ENCODE results near the gene FARP1.

DNA sequence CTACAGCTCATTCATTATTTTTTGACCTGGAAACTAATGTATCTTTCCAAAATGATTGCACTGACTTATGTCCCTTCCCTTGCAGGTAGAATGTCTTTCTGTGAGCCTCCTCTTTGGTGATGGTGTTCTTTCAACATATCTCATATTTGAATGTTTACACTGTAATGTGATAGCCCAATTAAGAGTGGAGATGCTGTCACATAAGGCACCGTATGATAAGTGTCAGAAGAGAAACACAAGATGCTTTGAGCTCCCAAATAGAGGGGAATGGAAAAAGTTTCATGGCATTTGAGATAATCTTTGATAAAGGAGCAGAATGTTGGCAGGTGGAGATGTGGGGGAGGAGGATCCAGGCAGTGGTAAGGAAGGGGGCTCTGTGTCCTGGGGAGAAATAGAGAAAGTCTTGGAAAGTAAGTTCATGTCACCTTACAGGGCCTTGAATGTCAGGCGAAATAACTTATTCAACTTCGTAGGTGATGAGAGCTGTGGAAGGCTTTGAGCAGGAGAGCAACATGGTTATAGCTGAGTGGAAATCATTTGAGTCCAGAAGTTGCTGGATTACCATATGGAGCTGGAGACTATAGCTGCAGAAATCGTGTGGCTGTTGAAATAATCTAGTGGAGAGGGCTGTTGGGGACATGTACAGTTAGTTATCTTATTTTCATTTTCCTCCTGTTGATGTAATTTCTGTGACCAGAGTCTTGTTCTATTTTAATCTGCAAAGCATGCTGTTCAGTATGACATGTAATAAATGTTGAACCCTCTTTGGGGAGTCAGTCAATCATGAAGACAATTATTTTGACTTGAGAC, 44.5 kb downstream of the FARP1 start:
- TF ChIP-seq POLR2A (IDR thresholded peaks at IDR 0.05): no peak
- TF ChIP-seq, protein P1, sequence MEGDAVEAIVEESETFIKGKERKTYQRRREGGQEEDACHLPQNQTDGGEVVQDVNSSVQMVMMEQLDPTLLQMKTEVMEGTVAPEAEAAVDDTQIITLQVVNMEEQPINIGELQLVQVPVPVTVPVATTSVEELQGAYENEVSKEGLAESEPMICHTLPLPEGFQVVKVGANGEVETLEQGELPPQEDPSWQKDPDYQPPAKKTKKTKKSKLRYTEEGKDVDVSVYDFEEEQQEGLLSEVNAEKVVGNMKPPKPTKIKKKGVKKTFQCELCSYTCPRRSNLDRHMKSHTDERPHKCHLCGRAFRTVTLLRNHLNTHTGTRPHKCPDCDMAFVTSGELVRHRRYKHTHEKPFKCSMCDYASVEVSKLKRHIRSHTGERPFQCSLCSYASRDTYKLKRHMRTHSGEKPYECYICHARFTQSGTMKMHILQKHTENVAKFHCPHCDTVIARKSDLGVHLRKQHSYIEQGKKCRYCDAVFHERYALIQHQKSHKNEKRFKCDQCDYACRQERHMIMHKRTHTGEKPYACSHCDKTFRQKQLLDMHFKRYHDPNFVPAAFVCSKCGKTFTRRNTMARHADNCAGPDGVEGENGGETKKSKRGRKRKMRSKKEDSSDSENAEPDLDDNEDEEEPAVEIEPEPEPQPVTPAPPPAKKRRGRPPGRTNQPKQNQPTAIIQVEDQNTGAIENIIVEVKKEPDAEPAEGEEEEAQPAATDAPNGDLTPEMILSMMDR (IDR thresholded peaks at IDR 0.05): no peak
